Endothelial cell of umbilical vein (primary cell): Measurements from ENCODE around the gene LCMT1.
"Not testable (repeated sequence)": the region's sequence is repeated elsewhere in the genome, so short reads cannot be mapped to it uniquely, and the experiment has no call there.

Experiments used
- EZH2 ChIP-seq: IDR thresholded peaks from 2 replicates; pipeline ENCODE4 v1.6.1; 2012; ENCODE audit warnings: borderline replicate concordance, low read depth, mild to moderate bottlenecking, moderate library complexity, low read length, inconsistent platforms; ENCODE audit not compliant: severe bottlenecking
- JUN ChIP-seq: IDR thresholded peaks from 2 replicates; pipeline ENCODE4 v1.6.1; 2011; ENCODE audit warnings: borderline replicate concordance, low read depth; ENCODE audit not compliant: insufficient read length, insufficient read depth
- POLR2A ChIP-seq: IDR thresholded peaks from 2 replicates; pipeline ENCODE4 v1.6.1; 2012; ENCODE audit warnings: low read depth, mild to moderate bottlenecking, control low read depth, low read length
- POLR2AphosphoS5 ChIP-seq: IDR thresholded peaks from 2 replicates; pipeline ENCODE4 v1.6.1; 2012; ENCODE audit warnings: low read depth, mild to moderate bottlenecking, control low read depth, low read length, moderate library complexity; ENCODE audit not compliant: insufficient read depth
- TF ChIP-seq, protein P1 (sequence below), 2 donors: IDR thresholded peaks; 1 replicate in 1 of 2; 2 replicates in 1 of 2; pipeline ENCODE4 v1.5.1; 2011; ENCODE audit warnings: low read length in 2 of 2, mild to moderate bottlenecking in 2 of 2, moderate library complexity in 2 of 2, control low read depth in 1 of 2, inconsistent platforms in 1 of 2, low read depth in 1 of 2; ENCODE audit not compliant: insufficient read depth in 1 of 2; ENCODE audit errors: extremely low read depth in 1 of 2
- TF ChIP-seq, protein P2 (sequence below): IDR thresholded peaks from 2 replicates; pipeline ENCODE4 v1.6.1; 2011; ENCODE audit not compliant: insufficient read depth, insufficient read length

DNA sequence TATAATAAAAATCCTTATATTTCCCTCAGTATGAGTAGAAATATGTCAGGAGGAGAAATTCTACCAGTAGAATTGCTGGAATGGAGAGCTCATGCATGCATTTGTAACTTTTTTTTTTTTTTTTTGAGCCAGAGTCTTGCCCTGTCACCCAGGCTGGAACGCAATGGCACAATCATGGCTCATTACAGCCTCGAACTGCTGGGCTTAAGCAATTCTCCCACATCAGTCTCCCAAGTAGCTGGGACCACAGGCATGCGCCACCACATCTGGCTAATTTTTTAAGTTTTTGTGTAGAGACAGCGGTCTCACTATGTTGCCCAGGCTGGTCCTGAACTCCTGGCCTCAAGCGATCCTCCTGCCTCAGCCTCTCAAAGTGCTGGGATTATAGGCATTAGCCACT lies 21.2 kb downstream of the LCMT1 start:
- TF ChIP-seq, protein P1, sequence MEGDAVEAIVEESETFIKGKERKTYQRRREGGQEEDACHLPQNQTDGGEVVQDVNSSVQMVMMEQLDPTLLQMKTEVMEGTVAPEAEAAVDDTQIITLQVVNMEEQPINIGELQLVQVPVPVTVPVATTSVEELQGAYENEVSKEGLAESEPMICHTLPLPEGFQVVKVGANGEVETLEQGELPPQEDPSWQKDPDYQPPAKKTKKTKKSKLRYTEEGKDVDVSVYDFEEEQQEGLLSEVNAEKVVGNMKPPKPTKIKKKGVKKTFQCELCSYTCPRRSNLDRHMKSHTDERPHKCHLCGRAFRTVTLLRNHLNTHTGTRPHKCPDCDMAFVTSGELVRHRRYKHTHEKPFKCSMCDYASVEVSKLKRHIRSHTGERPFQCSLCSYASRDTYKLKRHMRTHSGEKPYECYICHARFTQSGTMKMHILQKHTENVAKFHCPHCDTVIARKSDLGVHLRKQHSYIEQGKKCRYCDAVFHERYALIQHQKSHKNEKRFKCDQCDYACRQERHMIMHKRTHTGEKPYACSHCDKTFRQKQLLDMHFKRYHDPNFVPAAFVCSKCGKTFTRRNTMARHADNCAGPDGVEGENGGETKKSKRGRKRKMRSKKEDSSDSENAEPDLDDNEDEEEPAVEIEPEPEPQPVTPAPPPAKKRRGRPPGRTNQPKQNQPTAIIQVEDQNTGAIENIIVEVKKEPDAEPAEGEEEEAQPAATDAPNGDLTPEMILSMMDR (IDR thresholded peaks at IDR 0.05; ENCODE audit: extremely low read depth in 1 of 2, insufficient read depth in 1 of 2, low read depth in 1 of 2, low read length in 2 of 2): not testable (repeated sequence)
- not testable (repeated sequence) for TF ChIP-seq POLR2AphosphoS5, POLR2A, EZH2, JUN
- TF ChIP-seq, protein P2, sequence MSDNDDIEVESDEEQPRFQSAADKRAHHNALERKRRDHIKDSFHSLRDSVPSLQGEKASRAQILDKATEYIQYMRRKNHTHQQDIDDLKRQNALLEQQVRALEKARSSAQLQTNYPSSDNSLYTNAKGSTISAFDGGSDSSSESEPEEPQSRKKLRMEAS: not testable (repeated sequence)
